Measurements from ENCODE around the gene AKAP13.

The AKAP13 gene

GRCh38 chr15:85757073-85757938 is 376.9 kb downstream of the AKAP13 start:
- H3K27ac ChIP-seq, result no peak overlapping the region
- TF ChIP-seq ZFX (IDR thresholded peaks at IDR 0.05) (no peak), CTCF (conservative IDR thresholded peaks at IDR 0.05) (no peak)

- TF ChIP-seq CTCF (conservative IDR thresholded peaks at IDR 0.05), result no peak
- TF ChIP-seq ZFX (IDR thresholded peaks at IDR 0.05), result no peak
- no peak overlapping the region for H3K27ac ChIP-seq
Observed at GRCh38 chr15:85757939-85758654, 377.7 kb downstream of the AKAP13 start.

GRCh38 chr15:85758655-85758978 is 378.2 kb downstream of the AKAP13 start:
- TF ChIP-seq CTCF (conservative IDR thresholded peaks at IDR 0.05), result no peak
- TF ChIP-seq ZFX (IDR thresholded peaks at IDR 0.05), result no peak
- H3K27ac ChIP-seq, result no peak overlapping the region

- no peak for TF ChIP-seq CTCF (conservative IDR thresholded peaks at IDR 0.05)
- no peak for TF ChIP-seq ZFX (IDR thresholded peaks at IDR 0.05)
- no peak overlapping the region for H3K27ac ChIP-seq
Observed at GRCh38 chr15:85759376-85759775, 379.0 kb downstream of the AKAP13 start.

- H3K27ac ChIP-seq, result no peak overlapping the region
- TF ChIP-seq ZFX (IDR thresholded peaks at IDR 0.05) (no peak), CTCF (conservative IDR thresholded peaks at IDR 0.05) (no peak)
Observed at GRCh38 chr15:85760049-85760448, 379.6 kb downstream of the AKAP13 start.

GRCh38 chr15:85760531-85761371 is 380.3 kb downstream of the AKAP13 start:
- TF ChIP-seq ZFX (IDR thresholded peaks at IDR 0.05) (no peak), CTCF (conservative IDR thresholded peaks at IDR 0.05) (no peak)
- no peak overlapping the region for H3K27ac ChIP-seq

Data from C4-2B (cell line).